Upper lobe of left lung (tissue), 6 donors: Measurements from ENCODE around the gene PAX2. TPM values are rescaled to one million over a fixed set of nuclear protein-coding genes. Genes with fewer than 3 reads are reported as not detected.
A peak's percentile ranks its signal among the peaks of the same experiment; 100 is the strongest.

Experiments used
- ATAC-seq, 2 donors: fragments of 200-7000 bp; cut with Tn5 transposase; one replicate each; pipeline ENCODE4 v1.9.1; 2022; ENCODE audit warnings: mild to moderate bottlenecking in 2 of 2, moderate library complexity in 2 of 2; ENCODE audit not compliant: low FRiP score in 2 of 2
- DNase-seq, 2 donors: peaks; one replicate each; pipeline ENCODE4 v3.0.0-alpha.2; 2019 to 2020
- H3K27ac ChIP-seq, 4 donors: fragments of 200-600 bp; sonication (generic); one replicate each; pipeline ENCODE4 v1.5.1; 2016 to 2019
- H3K27me3 ChIP-seq, 4 donors: fragments of 200-600 bp; sonication (generic); one replicate each; pipeline ENCODE4 v1.5.1; 2017 to 2019
- H3K36me3 ChIP-seq, 4 donors: fragments of 200-600 bp; sonication (generic); one replicate each; pipeline ENCODE4 v1.5.1; 2016 to 2019
- H3K4me1 ChIP-seq, 4 donors: fragments of 200-600 bp; sonication (generic); one replicate each; pipeline ENCODE4 v1.5.1; 2018 to 2019
- H3K4me3 ChIP-seq, 4 donors: fragments of 200-600 bp; sonication (generic); one replicate each; pipeline ENCODE4 v1.5.1; 2017 to 2019; ENCODE audit warnings: mild to moderate bottlenecking in 2 of 4, moderate library complexity in 1 of 4
- H3K9me3 ChIP-seq, 4 donors: fragments of 200-600 bp; sonication (generic); one replicate each; pipeline ENCODE4 v1.5.1; 2018 to 2019
- EP300 ChIP-seq, 4 donors: sonication (generic); formaldehyde crosslinking; IDR thresholded peaks; one replicate each; pipeline ENCODE4 v1.5.1; 2017; ENCODE audit warnings: antibody characterized with exemption in 4 of 4, control low read depth in 2 of 4
- POLR2A ChIP-seq, 4 donors: fragments of 450-650 bp; IDR thresholded peaks; one replicate each; pipeline ENCODE4 v1.5.1; 2016 to 2017; ENCODE audit warnings: antibody characterized with exemption in 4 of 4, mild to moderate bottlenecking in 2 of 4
- POLR2AphosphoS5 ChIP-seq, 2 donors: sonication (generic); formaldehyde crosslinking; IDR thresholded peaks; one replicate each; pipeline ENCODE4 v1.5.1; 2017; ENCODE audit warnings: antibody characterized with exemption in 2 of 2
- WGBS, 2 donors: methylation state at CpG; one replicate each; pipeline ENCODE4 v1.1.5; 2017 to 2018; 5-methylcytosine and 5-hydroxymethylcytosine counted together
- total RNA-seq, 6 donors: library from RNA; depleted of rRNA in 4 of 6; stranded (reverse); fragments of >200 nt in 4 of 6; gene quantifications; one replicate each; pipeline versions ENCODE4 v1.1.0 to v1.2.1, GENCODE V29; 2016 to 2021
- TF ChIP-seq, protein P1 (sequence below), 6 experiments: fragments of 450-650 bp in 4 of 6; fragments of 200-600 bp in 2 of 6; sonication (generic) in 2 of 6; IDR thresholded peaks; one replicate each; pipeline ENCODE4 v1.5.1; 2016 to 2019; ENCODE audit warnings: antibody characterized with exemption in 6 of 6
- donor health status: DM: no; HTN: no; CAD: no; lungs with moderate emphysema.
- donor health status: DM: no; HTN: yes; CAD: no; lungs with severe emphysema.

The PAX2 gene
- total RNA-seq, 6 donors from 2014 or later = 0.07 TPM; not detected in 5

- WGBS, 2 donors = 11% methylated on average over 57 to 61 of the region's 66 CpGs
- Histone ChIP-seq H3K27ac (no peak overlapping the region), H3K4me1 (peaks cover 0 to 15% (median 8%) of the 10 kb centered on the region in 4 donors), H3K27me3 (peaks cover 0 to 54% (median 28%) of the 10 kb centered on the region in 4 donors), H3K4me3 (peak overlapping the region in 3 of 4 donors; percentile 0 to 21 (median 13)), H3K9me3 (no peaks in the 10 kb centered on the region), H3K36me3 (no peaks in the 10 kb centered on the region)
- TF ChIP-seq EP300 (IDR thresholded peaks at IDR 0.05) (no peak), POLR2AphosphoS5 (IDR thresholded peaks at IDR 0.05) (no peak), POLR2A (IDR thresholded peaks at IDR 0.05) (no peak)
- TF ChIP-seq, protein P1, sequence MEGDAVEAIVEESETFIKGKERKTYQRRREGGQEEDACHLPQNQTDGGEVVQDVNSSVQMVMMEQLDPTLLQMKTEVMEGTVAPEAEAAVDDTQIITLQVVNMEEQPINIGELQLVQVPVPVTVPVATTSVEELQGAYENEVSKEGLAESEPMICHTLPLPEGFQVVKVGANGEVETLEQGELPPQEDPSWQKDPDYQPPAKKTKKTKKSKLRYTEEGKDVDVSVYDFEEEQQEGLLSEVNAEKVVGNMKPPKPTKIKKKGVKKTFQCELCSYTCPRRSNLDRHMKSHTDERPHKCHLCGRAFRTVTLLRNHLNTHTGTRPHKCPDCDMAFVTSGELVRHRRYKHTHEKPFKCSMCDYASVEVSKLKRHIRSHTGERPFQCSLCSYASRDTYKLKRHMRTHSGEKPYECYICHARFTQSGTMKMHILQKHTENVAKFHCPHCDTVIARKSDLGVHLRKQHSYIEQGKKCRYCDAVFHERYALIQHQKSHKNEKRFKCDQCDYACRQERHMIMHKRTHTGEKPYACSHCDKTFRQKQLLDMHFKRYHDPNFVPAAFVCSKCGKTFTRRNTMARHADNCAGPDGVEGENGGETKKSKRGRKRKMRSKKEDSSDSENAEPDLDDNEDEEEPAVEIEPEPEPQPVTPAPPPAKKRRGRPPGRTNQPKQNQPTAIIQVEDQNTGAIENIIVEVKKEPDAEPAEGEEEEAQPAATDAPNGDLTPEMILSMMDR (IDR thresholded peaks at IDR 0.05) = no peak
- ATAC-seq (peak in 1 of 2 donors; percentile 50), DNase-seq (peak in 1 of 2 donors; percentile 77)
Measured at GRCh38 chr10:100715445-100716385, 29.7 kb upstream of the PAX2 start.

DNA sequence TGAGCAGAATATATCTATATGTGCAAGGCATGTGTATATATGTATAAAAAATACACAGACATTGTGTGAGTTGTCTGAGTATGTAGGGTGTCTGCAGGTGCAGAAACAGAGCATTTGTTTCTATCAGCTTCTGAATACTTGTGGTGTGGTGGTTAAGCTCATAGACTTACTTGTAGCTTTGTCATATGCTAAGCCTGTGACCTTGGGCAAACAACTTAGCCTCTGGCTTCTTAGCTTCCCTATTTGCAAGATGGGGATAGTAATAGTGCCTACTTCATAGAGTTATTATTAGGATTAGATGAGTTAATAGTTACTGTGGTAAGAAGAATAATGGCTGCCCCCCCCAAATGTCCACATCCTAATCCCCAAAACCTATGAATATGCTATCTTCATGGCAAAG, 28.2 kb upstream of the PAX2 start:
- DNase-seq = no peak
- Histone ChIP-seq H3K27ac (no peak overlapping the region), H3K36me3 (no peaks in the 10 kb centered on the region), H3K9me3 (no peaks in the 10 kb centered on the region), H3K4me3 (no peak overlapping the region), H3K4me1 (peaks cover 0 to 15% (median 8%) of the 10 kb centered on the region in 4 donors), H3K27me3 (peaks cover 0 to 50% (median 22%) of the 10 kb centered on the region in 4 donors)
- TF ChIP-seq, protein P1 (IDR thresholded peaks at IDR 0.05) = no peak
- TF ChIP-seq POLR2A (IDR thresholded peaks at IDR 0.05) = no peak
- no peak for TF ChIP-seq POLR2AphosphoS5 (IDR thresholded peaks at IDR 0.05)
- ATAC-seq = no peak

- Histone ChIP-seq H3K36me3 (no peaks in the 10 kb centered on the region), H3K27ac (no peak overlapping the region), H3K4me3 (no peak overlapping the region), H3K27me3 (peaks cover 0 to 49% (median 20%) of the 10 kb centered on the region in 4 donors), H3K4me1 (peaks cover 0 to 12% (median 7%) of the 10 kb centered on the region in 4 donors), H3K9me3 (no peaks in the 10 kb centered on the region)
- 54 to 55% methylated on average over 1 of the region's 1 CpG for WGBS, 2 donors
- ATAC-seq (no peak), DNase-seq (no peak)
- TF ChIP-seq EP300 (IDR thresholded peaks at IDR 0.05) = no peak
- TF ChIP-seq POLR2A (IDR thresholded peaks at IDR 0.05) = no peak
Measured at GRCh38 chr10:100718197-100718742, 27.1 kb upstream of the PAX2 start.

DNA sequence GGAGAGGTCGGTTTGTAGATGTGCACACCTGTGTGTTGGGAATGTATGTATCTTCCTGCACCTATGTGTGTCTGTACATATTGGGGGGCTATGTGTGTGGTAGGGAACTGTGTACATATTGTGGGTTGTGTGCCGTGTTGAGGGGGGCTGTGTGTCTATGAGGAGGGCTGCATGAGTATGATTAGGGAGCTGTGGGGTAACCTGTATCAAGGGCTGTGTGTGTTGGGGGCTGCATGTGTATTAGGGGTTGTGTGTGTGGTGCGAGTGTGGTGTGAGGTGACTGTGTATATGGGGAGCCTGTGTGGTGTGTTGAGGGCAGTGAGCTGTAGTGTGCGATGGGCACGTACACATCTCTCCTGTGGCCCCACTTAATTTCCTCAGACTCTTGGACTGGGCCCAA, 22.2 kb upstream of the PAX2 start:
- Histone ChIP-seq H3K4me1 (peaks cover 0 to 9% (median 2%) of the 10 kb centered on the region in 4 donors), H3K27ac (no peak overlapping the region), H3K36me3 (no peaks in the 10 kb centered on the region), H3K4me3 (no peak overlapping the region), H3K27me3 (peaks cover 0 to 53% (median 12%) of the 10 kb centered on the region in 4 donors), H3K9me3 (no peaks in the 10 kb centered on the region)
- no peak for DNase-seq
- no peak for ATAC-seq
- WGBS, 2 donors = 49 to 71% methylated on average over 4 to 5 of the region's 5 CpGs
- TF ChIP-seq, protein P1 (IDR thresholded peaks at IDR 0.05) = no peak
- no peak for TF ChIP-seq EP300 (IDR thresholded peaks at IDR 0.05)
- no peak for TF ChIP-seq POLR2A (IDR thresholded peaks at IDR 0.05)
- TF ChIP-seq POLR2AphosphoS5 (IDR thresholded peaks at IDR 0.05) = no peak

GRCh38 chr10:100723770-100724530, 21.4 kb upstream of the PAX2 start:
- no peak for ATAC-seq
- H3K27me3 ChIP-seq = peaks cover 0 to 61% (median 12%) of the 10 kb centered on the region in 4 donors

More at GRCh38 chr10:100723770-100724530, 21.4 kb upstream of the PAX2 start:
- no peak overlapping the region for H3K4me3 ChIP-seq
- TF ChIP-seq EP300 (IDR thresholded peaks at IDR 0.05) (no peak), POLR2AphosphoS5 (IDR thresholded peaks at IDR 0.05) (no peak), POLR2A (IDR thresholded peaks at IDR 0.05) (no peak)
- TF ChIP-seq, protein P1 (IDR thresholded peaks at IDR 0.05) = no peak
- peaks cover 0 to 11% (median 3%) of the 10 kb centered on the region in 4 donors for H3K4me1 ChIP-seq
- WGBS, 2 donors = 2 to 7% methylated on average over 37 to 41 of the region's 58 CpGs
- no peaks in the 10 kb centered on the region for H3K36me3 ChIP-seq
- H3K27ac ChIP-seq = no peak overlapping the region
- H3K9me3 ChIP-seq = no peaks in the 10 kb centered on the region
- peak in 1 of 2 donors; percentile 82 for DNase-seq
